Measurements from ENCODE around the gene LRRIQ1.
A peak's percentile ranks its signal among the peaks of the same experiment; 100 is the strongest.
"Not testable (repeated sequence)": the region's sequence is repeated elsewhere in the genome, so short reads cannot be mapped to it uniquely, and the experiment has no call there.

Gene LRRIQ1

GRCh38 chr12:85036234-85036707 is at the start of gene LRRIQ1, which contains the start of gene TSPAN19:
TSS of gene LRRIQ1 (plus strand) at chr12:85036351. CDS start at chr12:85038177, 1,826 bp downstream.
TSS of gene TSPAN19 (minus strand) at chr12:85036277. CDS start at chr12:85029946, 6,331 bp downstream.
- DNase-seq: peak; percentile 17

GRCh38 chr12:84986586-84986985 is 49.6 kb upstream of the LRRIQ1 start:
- no peak for DNase-seq

GRCh38 chr12:84994426-84994825 is 41.7 kb upstream of the LRRIQ1 start:
- no peak for DNase-seq

GRCh38 chr12:84995641-84996040 is 40.5 kb upstream of the LRRIQ1 start:
- no peak for DNase-seq

- DNase-seq: no peak
These were observed 39.4 kb upstream of the LRRIQ1 start for GRCh38 chr12:84996759-84997158.

GRCh38 chr12:84998341-84998740 is 37.8 kb upstream of the LRRIQ1 start:
- DNase-seq: no peak

GRCh38 chr12:85000729-85001128 is 35.4 kb upstream of the LRRIQ1 start:
- no peak for DNase-seq

GRCh38 chr12:85002778-85003296 is 33.3 kb upstream of the LRRIQ1 start:
- no peak for DNase-seq

GRCh38 chr12:85004204-85004603 is 31.9 kb upstream of the LRRIQ1 start:
- DNase-seq: no peak

- DNase-seq: not testable (repeated sequence)
These were observed 31.1 kb upstream of the LRRIQ1 start for GRCh38 chr12:85005047-85005446.

- no peak for DNase-seq
These were observed 30.5 kb upstream of the LRRIQ1 start for GRCh38 chr12:85005615-85006014.

- no peak for DNase-seq
These were observed 29.9 kb upstream of the LRRIQ1 start for GRCh38 chr12:85006206-85006605.

GRCh38 chr12:85007836-85008235 is 28.3 kb upstream of the LRRIQ1 start:
- DNase-seq: no peak

GRCh38 chr12:85016413-85016812 is 19.7 kb upstream of the LRRIQ1 start:
- no peak for DNase-seq

GRCh38 chr12:85017133-85017532 is 19.0 kb upstream of the LRRIQ1 start:
- DNase-seq: no peak

GRCh38 chr12:85017618-85018017 is 18.5 kb upstream of the LRRIQ1 start:
- DNase-seq: no peak

GRCh38 chr12:85018098-85018497 is 18.1 kb upstream of the LRRIQ1 start:
- DNase-seq: no peak

GRCh38 chr12:85029456-85029855 is 6.7 kb upstream of the LRRIQ1 start:
- no peak for DNase-seq

GRCh38 chr12:85036733-85037132 is 582 bp downstream of the LRRIQ1 start:
- no peak for DNase-seq

GRCh38 chr12:85041395-85041794 is 5.2 kb downstream of the LRRIQ1 start:
- no peak for DNase-seq

GRCh38 chr12:85043829-85044228 is 7.7 kb downstream of the LRRIQ1 start:
- no peak for DNase-seq

GRCh38 chr12:85057370-85057963 is 21.3 kb downstream of the LRRIQ1 start:
- no peak for DNase-seq

- no peak for DNase-seq
These were observed 22.2 kb downstream of the LRRIQ1 start for GRCh38 chr12:85058339-85058738.

- DNase-seq: no peak
These were observed 23.4 kb downstream of the LRRIQ1 start for GRCh38 chr12:85059594-85059993.

GRCh38 chr12:85060916-85061315 is 24.8 kb downstream of the LRRIQ1 start:
- DNase-seq: no peak
